Measurements from ENCODE around the gene MAP2K5.

- TF ChIP-seq GATA2 (IDR thresholded peaks at IDR 0.05; ENCODE audit: low read depth, low read length) (no peak), GATA3 (IDR thresholded peaks at IDR 0.05; ENCODE audit: low read depth, low read length) (no peak)
Measured at GRCh38 chr15:67564021-67564967, 21.8 kb downstream of the MAP2K5 start.

All from SH-SY5Y (cell line).